IMR-90 (cell line): ENCODE results near the gene ME2. TPM values are rescaled to one million over a fixed set of nuclear protein-coding genes. Genes with fewer than 3 reads are reported as not detected.
A peak's percentile ranks its signal among the peaks of the same experiment; 100 is the strongest.

Experiments used
- ATAC-seq: fragments of 200-7000 bp; cut with Tn5 transposase; 2 replicates; pipeline ENCODE4 v1.9.1; 2020; ENCODE audit warnings: low read depth, mild to moderate bottlenecking, moderate library complexity
- BruUV-seq: library from RNA; stranded (reverse); fragments of 400-500 nt; replicated peaks from 2 replicates; lab custom pipeline; 2021; lab: Mats Ljungman, UMichigan
- CTCF ChIA-PET: fragments of 300-600 bp; formaldehyde crosslinking; extraction: SDS; loops from one replicate; lab custom pipeline; 2021; ENCODE audit warnings: antibody characterized with exemption; lab: Yijun Ruan, JAX
- POLR2A ChIA-PET: fragments of 300-600 bp; sonication (Branson Sonifier 250); formaldehyde crosslinking; loops from one replicate; lab custom pipeline; 2022; ENCODE audit warnings: antibody characterized with exemption; ENCODE audit not compliant: unreplicated experiment; lab: Charles Lee
- DNase-seq: peaks from one replicate; pipeline ENCODE4 v3.0.0; 2013
- H2AFZ ChIP-seq: replicated peaks from 2 replicates; pipeline ENCODE3; 2013; ENCODE audit warnings: low read length, mild to moderate bottlenecking; ENCODE audit not compliant: poor library complexity
- H2AK5ac ChIP-seq: 2 replicates; pipeline ENCODE4 v1.6.1; 2013; ENCODE audit warnings: low read depth, low read length, inconsistent platforms
- H2AK9ac ChIP-seq: replicated peaks from 2 replicates; pipeline ENCODE3; 2013; ENCODE audit warnings: mild to moderate bottlenecking, low read depth, low read length, moderate library complexity; ENCODE audit not compliant: poor library complexity
- H2BK120ac ChIP-seq: 2 replicates; pipeline ENCODE4 v1.6.1; 2013; ENCODE audit warnings: low read depth, low read length, inconsistent platforms
- H2BK15ac ChIP-seq: 3 replicates; pipeline ENCODE4 v1.6.1; 2013; ENCODE audit warnings: low read depth, low read length, inconsistent platforms
- H2BK20ac ChIP-seq: 2 replicates; pipeline ENCODE4 v1.6.1; 2013; ENCODE audit warnings: low read depth, mild to moderate bottlenecking, inconsistent platforms, low read length, moderate library complexity
- H2BK5ac ChIP-seq: 2 replicates; pipeline ENCODE4 v1.6.1; 2013; ENCODE audit warnings: mild to moderate bottlenecking, low read depth, low read length, inconsistent platforms; ENCODE audit not compliant: poor library complexity, severe bottlenecking
- H3K14ac ChIP-seq: replicated peaks from 2 replicates; pipeline ENCODE4 v1.6.1; 2013; ENCODE audit warnings: low read depth, low read length, inconsistent platforms
- H3K18ac ChIP-seq: 2 replicates; pipeline ENCODE4 v1.6.1; 2013; ENCODE audit warnings: low read depth, low read length, control low read depth
- H3K23ac ChIP-seq: 2 replicates; pipeline ENCODE4 v1.6.1; 2013; ENCODE audit warnings: low read depth, low read length, inconsistent platforms
- H3K27ac ChIP-seq: 2 replicates; pipeline ENCODE4 v1.5.1; 2013; ENCODE audit warnings: mild to moderate bottlenecking, control low read depth, low read length; ENCODE audit not compliant: insufficient read depth
- H3K27me3 ChIP-seq: 2 replicates; pipeline ENCODE4 v1.6.1; 2013; ENCODE audit warnings: low read length; ENCODE audit not compliant: control insufficient read depth, insufficient read depth
- H3K36me3 ChIP-seq: 2 replicates; pipeline ENCODE4 v1.6.1; 2013; ENCODE audit warnings: low read length, mixed read lengths; ENCODE audit not compliant: control insufficient read depth, insufficient read depth
- H3K4ac ChIP-seq: 2 replicates; pipeline ENCODE4 v1.6.1; 2013; ENCODE audit warnings: low read depth, low read length, inconsistent platforms
- H3K4me1 ChIP-seq: 2 replicates; pipeline ENCODE4 v1.6.1; 2013; ENCODE audit warnings: low read length, mixed read lengths; ENCODE audit not compliant: control insufficient read depth, insufficient read depth
- H3K4me2 ChIP-seq: 2 replicates; pipeline ENCODE4 v1.6.1; 2013; ENCODE audit warnings: low read depth, mild to moderate bottlenecking, control low read depth, low read length, moderate library complexity
- H3K4me3 ChIP-seq: 2 replicates; pipeline ENCODE4 v1.5.1; 2013; ENCODE audit warnings: low read depth, mild to moderate bottlenecking, control low read depth, low read length, moderate library complexity; ENCODE audit not compliant: insufficient read depth
- H3K56ac ChIP-seq: 2 replicates; pipeline ENCODE4 v1.6.1; 2013; ENCODE audit warnings: low read length, inconsistent platforms; ENCODE audit not compliant: insufficient read depth; ENCODE audit errors: extremely low read depth
- H3K79me1 ChIP-seq, 2 experiments: 2 replicates each; pipeline ENCODE4 v1.6.1; 2013; ENCODE audit warnings: low read length in 2 of 2, inconsistent platforms in 1 of 2, low read depth in 1 of 2
- H3K9ac ChIP-seq: 2 replicates; pipeline ENCODE4 v1.6.1; 2013; ENCODE audit warnings: low read depth, low read length, control low read depth
- H3K9me1 ChIP-seq: 2 replicates; pipeline ENCODE4 v1.6.1; 2013; ENCODE audit warnings: low read length, inconsistent platforms; ENCODE audit not compliant: insufficient read depth
- H3K9me3 ChIP-seq: 2 replicates; pipeline ENCODE4 v1.6.1; 2013; ENCODE audit warnings: low read length; ENCODE audit not compliant: control insufficient read depth, insufficient read depth
- H4K20me1 ChIP-seq: 2 replicates; pipeline ENCODE4 v1.6.1; 2013; ENCODE audit warnings: low read length, inconsistent platforms; ENCODE audit not compliant: insufficient read depth
- H4K5ac ChIP-seq: 2 replicates; pipeline ENCODE4 v1.6.1; 2013; ENCODE audit warnings: mild to moderate bottlenecking, low read depth, low read length, control low read depth
- H4K8ac ChIP-seq, 2 experiments: 2 replicates each; pipeline ENCODE4 v1.6.1; 2013; ENCODE audit warnings: low read depth in 2 of 2, low read length in 2 of 2, control low read depth in 1 of 2, inconsistent platforms in 1 of 2
- H4K91ac ChIP-seq: 2 replicates; pipeline ENCODE4 v1.6.1; 2013; ENCODE audit warnings: low read depth, low read length, inconsistent platforms; ENCODE audit not compliant: insufficient read depth
- BHLHE40 ChIP-seq: fragments of 150-350 bp; IDR thresholded peaks from 2 replicates; pipeline ENCODE4 v1.6.1; 2016; ENCODE audit warnings: mild to moderate bottlenecking, low read depth, low read length
- CEBPB ChIP-seq: IDR thresholded peaks from 2 replicates; pipeline ENCODE4 v1.6.1; 2012; ENCODE audit warnings: low read depth, low read length, improper control_type of control experiment
- CTCF ChIP-seq: conservative IDR thresholded peaks from 2 replicates; pipeline ENCODE4 v1.5.1; 2012; ENCODE audit warnings: mild to moderate bottlenecking, low read depth, low read length, improper control_type of control experiment
- FOS ChIP-seq: fragments of 150-350 bp; IDR thresholded peaks from 2 replicates; pipeline ENCODE4 v1.6.1; 2016; ENCODE audit warnings: low read depth, low read length
- MAFK ChIP-seq: IDR thresholded peaks from 2 replicates; pipeline ENCODE4 v1.6.1; 2012; ENCODE audit warnings: low read depth, low read length, improper control_type of control experiment
- MAZ ChIP-seq: IDR thresholded peaks from 2 replicates; pipeline ENCODE4 v1.6.1; 2012; ENCODE audit warnings: low read depth, mild to moderate bottlenecking, low read length, improper control_type of control experiment, moderate library complexity, borderline replicate concordance
- WGBS, 2 experiments: methylation state at CpG; one replicate each; pipeline versions ENCODE4 v1.1.5 to v1.1.7; 2013; ENCODE audit warnings: missing lambda C conversion rate in 2 of 2; ENCODE audit not compliant: insufficient read length in 1 of 2; ENCODE audit errors: extremely low coverage in 2 of 2; 5-methylcytosine and 5-hydroxymethylcytosine counted together
- dilution Hi-C: fragments of 300-500 bp; cut with HindIII; formaldehyde crosslinking; loops from one replicate; pipeline ENCODE4 v1.14.3; 2018; ENCODE audit warnings: low sequenced_read_pairs; ENCODE audit not compliant: unreplicated experiment
- in situ Hi-C: fragments of 300-500 bp; cut with MboI; formaldehyde crosslinking; loops from 3 replicates; pipeline ENCODE4 v1.14.3; 2019; ENCODE audit warnings: low sequenced_read_pairs, inconsistent platforms, mixed read lengths
- intact Hi-C: fragments of 100-400 bp; cut with micrococcal nuclease; formaldehyde crosslinking; loops from 2 replicates; pipeline ENCODE4 v1.10.0; 2022
- polyA plus RNA-seq, 3 experiments: library from polyadenylated mRNA; depleted of rRNA; stranded (reverse); fragments of >200 nt; gene quantifications; 2 replicates each; pipeline ENCODE4 v1.2.3, GENCODE V29; 2012; ENCODE audit warnings: low replicate concordance in 1 of 3
- total RNA-seq: library from RNA; depleted of rRNA; stranded (reverse); fragments of >200 nt; gene quantifications from 2 replicates; pipeline ENCODE4 v1.2.3, GENCODE V29; 2012

Gene ME2
- total and polyA plus RNA-seq, 2 of the 4 experiments (the other 2 are of a cell fraction): 29.7 to 32.6 TPM

GRCh38 chr18:50853863-50854271, 25.1 kb upstream of the ME2 start:
- CTCF ChIA-PET: no interaction called here
- no peak overlapping the region for H3K4me2 ChIP-seq

More at GRCh38 chr18:50853863-50854271, 25.1 kb upstream of the ME2 start:
- Histone ChIP-seq H3K36me3 (no peaks in the 10 kb centered on the region), H3K9me1 (no peaks in the 10 kb centered on the region), H4K20me1 (no peaks in the 10 kb centered on the region), H2BK15ac (no peak overlapping the region), H3K4me1 (no peaks in the 10 kb centered on the region), H4K8ac (no peak overlapping the region), H3K79me1 (no peaks in the 10 kb centered on the region), H4K5ac (no peak overlapping the region), H3K27ac (no peak overlapping the region), H3K4me3 (no peak overlapping the region), H4K91ac (no peak overlapping the region), H3K9me3 (no peaks in the 10 kb centered on the region), H2BK20ac (no peak overlapping the region), H2BK120ac (no peak overlapping the region), H3K9ac (no peak overlapping the region), H3K27me3 (no peaks in the 10 kb centered on the region), H3K56ac (no peak overlapping the region), H3K4ac (no peak overlapping the region), H3K18ac (no peak overlapping the region), H2AK9ac (no peak overlapping the region), H2BK5ac (no peak overlapping the region), H2AFZ (no peak overlapping the region), H3K23ac (no peak overlapping the region), H2AK5ac (no peak overlapping the region), H3K14ac (no peak overlapping the region)
- dilution Hi-C loops: no loop called here
- in situ Hi-C loops: no loop called here
- POLR2A ChIA-PET: interaction anchor here (0.5 kb wide), 2 partner anchors 17 to 1199 kb away, joined by 3 to 4 read pairs; no protein-coding TSS in a partner anchor
- TF ChIP-seq MAZ (no peak), CEBPB (peak; percentile 24; the same call in 1 of the 2 replicates), MAFK (peak; percentile 53; the same call in 1 of the 2 replicates), FOS (0 out of 2 replicates have a peak, but pooled peaks have one; percentile 17), BHLHE40 (no peak), CTCF (no peak)
- peak; percentile 57 for DNase-seq
- no CpG with 5 or more reads among the region's 6 CpGs for WGBS, 2 experiments
- ATAC-seq: peak; percentile 85
- no TSS peak for BruUV-seq
- intact Hi-C loops: no loop called here
